Measurements from ENCODE around the gene CNGB1.
A peak's percentile ranks its signal among the peaks of the same experiment; 100 is the strongest.

DNA sequence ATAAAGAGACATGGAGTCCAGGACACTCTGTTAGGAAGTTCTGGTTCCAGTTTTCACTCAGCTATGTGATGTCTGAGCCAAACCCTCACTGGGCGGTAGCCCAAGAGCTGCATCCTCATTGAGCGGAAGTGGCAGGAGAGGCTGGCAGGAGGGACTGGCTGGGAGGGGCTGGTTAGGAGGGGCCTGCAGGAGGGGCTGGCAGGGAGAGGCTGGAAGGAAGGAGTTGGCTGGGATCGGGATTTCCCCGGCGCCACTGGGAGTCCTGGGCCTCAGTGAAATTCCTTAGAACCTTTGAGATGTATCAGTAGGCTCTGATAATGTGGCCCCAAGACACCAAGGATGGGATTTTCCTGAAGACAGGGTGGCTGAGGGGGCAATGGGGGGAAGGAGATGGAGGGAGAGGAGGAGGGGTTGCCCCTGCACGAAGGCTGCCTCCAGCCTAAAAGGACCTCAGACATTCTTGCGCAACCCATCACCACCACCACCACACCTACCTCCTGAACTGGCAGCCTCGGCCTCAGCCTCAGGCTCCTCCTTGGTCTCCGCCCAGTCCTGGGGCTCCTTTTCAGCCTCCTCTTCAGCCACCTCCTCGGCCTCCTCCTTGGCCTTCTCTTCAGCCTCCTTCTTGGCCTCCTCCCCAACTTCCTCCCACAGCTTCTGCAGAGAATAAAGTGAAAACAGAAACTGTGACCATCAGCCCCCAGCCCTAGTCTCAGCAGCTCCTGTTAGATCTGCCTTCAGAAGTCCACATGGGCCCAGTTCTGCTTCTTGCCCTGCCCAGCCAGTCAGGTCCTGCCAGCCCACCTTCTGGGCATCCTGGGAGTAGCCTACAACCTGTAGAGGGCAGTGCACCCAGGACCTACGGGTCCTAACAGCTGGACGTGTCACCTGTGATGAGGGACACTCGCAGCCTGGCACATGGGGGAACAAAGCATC is 31.7 kb downstream of the CNGB1 start:
- TF ChIP-seq, protein P1, sequence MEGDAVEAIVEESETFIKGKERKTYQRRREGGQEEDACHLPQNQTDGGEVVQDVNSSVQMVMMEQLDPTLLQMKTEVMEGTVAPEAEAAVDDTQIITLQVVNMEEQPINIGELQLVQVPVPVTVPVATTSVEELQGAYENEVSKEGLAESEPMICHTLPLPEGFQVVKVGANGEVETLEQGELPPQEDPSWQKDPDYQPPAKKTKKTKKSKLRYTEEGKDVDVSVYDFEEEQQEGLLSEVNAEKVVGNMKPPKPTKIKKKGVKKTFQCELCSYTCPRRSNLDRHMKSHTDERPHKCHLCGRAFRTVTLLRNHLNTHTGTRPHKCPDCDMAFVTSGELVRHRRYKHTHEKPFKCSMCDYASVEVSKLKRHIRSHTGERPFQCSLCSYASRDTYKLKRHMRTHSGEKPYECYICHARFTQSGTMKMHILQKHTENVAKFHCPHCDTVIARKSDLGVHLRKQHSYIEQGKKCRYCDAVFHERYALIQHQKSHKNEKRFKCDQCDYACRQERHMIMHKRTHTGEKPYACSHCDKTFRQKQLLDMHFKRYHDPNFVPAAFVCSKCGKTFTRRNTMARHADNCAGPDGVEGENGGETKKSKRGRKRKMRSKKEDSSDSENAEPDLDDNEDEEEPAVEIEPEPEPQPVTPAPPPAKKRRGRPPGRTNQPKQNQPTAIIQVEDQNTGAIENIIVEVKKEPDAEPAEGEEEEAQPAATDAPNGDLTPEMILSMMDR (conservative IDR thresholded peaks at IDR 0.05 in 1 of 2, IDR thresholded peaks at IDR 0.05 in 1 of 2; ENCODE audit: low read depth in 1 of 2, low read length in 2 of 2): peak; percentile 6 to 8
- no peak for TF ChIP-seq EZH2 (IDR thresholded peaks at IDR 0.05; ENCODE audit: low read length, missing control alignments)

Data from fibroblast of lung (primary cell).